Fibroblast of mammary gland (primary cell): ENCODE results near the gene IMPDH2.
A peak's percentile ranks its signal among the peaks of the same experiment; 100 is the strongest.

ENCODE experiments used
- DNase-seq: peaks from one replicate; pipeline ENCODE4 v3.0.0-alpha.2; 2010; ENCODE audit warnings: low read depth
- H3K4me3 ChIP-seq: 2 replicates; pipeline ENCODE4 v1.5.1; 2011; ENCODE audit warnings: low read depth, mild to moderate bottlenecking, low read length, moderate library complexity; ENCODE audit not compliant: control insufficient read depth
- TF ChIP-seq, protein P1 (sequence below): conservative IDR thresholded peaks from 2 replicates; pipeline ENCODE4 v1.5.1; 2011; ENCODE audit warnings: low read depth, low read length, inconsistent platforms; ENCODE audit not compliant: control insufficient read depth, insufficient read depth

Gene IMPDH2

DNA sequence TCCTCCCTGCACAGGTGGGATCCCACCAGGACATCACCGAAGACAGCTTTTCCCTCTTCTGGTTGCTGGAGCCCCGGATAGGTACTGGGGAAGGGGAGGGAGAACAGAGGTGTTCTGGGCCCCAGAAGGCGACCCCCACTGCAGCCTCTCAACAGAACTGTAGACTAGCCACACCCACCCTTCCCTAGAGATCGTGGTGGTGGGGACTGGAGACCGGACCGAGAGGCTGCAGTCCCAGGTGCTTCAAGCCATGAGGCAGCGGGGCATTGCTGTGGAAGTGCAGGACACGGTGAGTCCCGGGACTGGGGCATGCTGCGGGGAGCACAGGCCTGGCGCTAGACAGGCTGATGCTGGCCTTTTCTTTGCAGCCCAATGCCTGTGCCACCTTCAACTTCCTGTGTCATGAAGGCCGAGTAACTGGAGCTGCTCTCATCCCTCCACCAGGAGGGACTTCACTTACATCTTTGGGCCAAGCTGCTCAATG is 6.5 kb downstream of the IMPDH2 start:
- TF ChIP-seq, protein P1, sequence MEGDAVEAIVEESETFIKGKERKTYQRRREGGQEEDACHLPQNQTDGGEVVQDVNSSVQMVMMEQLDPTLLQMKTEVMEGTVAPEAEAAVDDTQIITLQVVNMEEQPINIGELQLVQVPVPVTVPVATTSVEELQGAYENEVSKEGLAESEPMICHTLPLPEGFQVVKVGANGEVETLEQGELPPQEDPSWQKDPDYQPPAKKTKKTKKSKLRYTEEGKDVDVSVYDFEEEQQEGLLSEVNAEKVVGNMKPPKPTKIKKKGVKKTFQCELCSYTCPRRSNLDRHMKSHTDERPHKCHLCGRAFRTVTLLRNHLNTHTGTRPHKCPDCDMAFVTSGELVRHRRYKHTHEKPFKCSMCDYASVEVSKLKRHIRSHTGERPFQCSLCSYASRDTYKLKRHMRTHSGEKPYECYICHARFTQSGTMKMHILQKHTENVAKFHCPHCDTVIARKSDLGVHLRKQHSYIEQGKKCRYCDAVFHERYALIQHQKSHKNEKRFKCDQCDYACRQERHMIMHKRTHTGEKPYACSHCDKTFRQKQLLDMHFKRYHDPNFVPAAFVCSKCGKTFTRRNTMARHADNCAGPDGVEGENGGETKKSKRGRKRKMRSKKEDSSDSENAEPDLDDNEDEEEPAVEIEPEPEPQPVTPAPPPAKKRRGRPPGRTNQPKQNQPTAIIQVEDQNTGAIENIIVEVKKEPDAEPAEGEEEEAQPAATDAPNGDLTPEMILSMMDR: no peak
- no peak for DNase-seq
- peak overlapping the region; percentile 81 for H3K4me3 ChIP-seq

DNA sequence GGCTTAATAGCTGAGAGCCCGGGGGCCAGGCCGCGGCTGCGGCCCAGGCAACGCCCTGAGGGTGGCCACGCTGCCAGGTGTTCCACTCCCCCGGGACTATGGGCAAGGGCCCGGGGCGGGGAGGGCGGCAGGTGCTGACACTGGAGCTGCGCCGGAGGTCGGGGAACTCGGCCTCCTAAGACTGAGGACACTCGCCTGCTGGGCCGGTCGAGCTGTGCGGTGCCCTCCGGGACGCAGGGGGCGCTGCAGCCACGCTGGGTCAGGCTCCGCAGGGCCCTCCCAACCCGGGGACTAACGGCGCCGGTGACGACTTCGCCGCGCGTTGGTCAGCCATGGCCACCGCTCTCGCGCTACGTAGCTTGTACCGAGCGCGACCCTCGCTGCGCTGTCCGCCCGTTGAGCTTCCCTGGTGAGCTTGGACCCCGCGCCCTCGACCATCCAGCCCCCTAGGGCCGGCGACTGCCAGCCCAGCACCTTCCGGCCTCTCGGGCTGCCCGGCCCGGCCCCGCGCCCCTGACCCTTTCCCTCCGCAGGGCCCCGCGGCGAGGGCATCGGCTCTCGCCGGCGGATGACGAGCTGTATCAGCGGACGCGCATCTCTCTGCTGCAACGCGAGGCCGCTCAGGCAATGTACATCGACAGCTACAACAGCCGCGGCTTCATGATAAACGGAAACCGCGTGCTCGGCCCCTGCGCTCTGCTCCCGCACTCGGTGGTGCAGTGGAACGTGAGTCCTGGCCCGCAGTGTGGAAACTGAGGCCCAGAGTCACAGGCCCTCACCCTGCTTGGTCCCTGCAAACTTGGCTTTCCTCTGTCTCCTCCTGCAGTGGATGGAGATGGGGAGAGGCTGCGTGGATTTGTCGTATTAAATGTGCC is 7.1 kb downstream of the IMPDH2 start, which contains the start of gene NDUFAF3:
Gene NDUFAF3, plus strand, starts transcription at position 309 of the 875 bp plus-strand sequence. Its CDS starts 24 bp downstream, at position 333.
- H3K4me3 ChIP-seq: peak within 1 kb of the TSS; percentile 81
- TF ChIP-seq, protein P1: peak; percentile 69
- DNase-seq: peak; percentile 92

DNA sequence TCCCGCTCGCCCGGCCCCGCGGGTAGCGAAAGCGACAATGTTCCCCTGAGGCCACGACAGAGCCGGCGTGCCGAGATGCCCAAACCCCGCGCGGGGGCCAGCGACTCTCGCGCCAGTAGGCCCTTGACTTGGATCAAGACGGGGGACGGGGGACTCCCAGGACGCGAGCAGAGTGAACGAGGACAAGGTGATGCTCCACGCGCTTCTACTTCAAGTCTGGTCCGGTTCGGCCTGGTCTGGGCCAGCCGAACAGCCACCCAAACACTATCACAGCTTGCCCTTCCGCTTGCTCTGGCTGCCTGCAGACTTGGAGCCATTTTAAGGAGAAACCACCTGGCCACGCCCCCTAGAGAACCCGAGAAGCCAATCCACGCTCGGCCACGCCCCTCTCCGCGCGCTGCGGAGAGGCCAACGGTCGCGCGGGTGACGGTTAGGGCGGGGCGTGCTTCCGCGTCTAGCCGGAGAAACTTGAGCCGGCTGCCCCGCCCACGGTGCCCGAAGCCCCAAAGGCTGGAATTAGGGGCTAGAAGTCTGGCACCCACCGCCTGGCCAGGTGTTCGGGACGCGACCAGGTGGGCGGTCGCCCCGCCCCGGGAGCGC is 7.9 kb downstream of the IMPDH2 start:
- TF ChIP-seq, protein P1: no peak
- H3K4me3 ChIP-seq: peak overlapping the region; percentile 81
- DNase-seq: peak; percentile 96

DNA sequence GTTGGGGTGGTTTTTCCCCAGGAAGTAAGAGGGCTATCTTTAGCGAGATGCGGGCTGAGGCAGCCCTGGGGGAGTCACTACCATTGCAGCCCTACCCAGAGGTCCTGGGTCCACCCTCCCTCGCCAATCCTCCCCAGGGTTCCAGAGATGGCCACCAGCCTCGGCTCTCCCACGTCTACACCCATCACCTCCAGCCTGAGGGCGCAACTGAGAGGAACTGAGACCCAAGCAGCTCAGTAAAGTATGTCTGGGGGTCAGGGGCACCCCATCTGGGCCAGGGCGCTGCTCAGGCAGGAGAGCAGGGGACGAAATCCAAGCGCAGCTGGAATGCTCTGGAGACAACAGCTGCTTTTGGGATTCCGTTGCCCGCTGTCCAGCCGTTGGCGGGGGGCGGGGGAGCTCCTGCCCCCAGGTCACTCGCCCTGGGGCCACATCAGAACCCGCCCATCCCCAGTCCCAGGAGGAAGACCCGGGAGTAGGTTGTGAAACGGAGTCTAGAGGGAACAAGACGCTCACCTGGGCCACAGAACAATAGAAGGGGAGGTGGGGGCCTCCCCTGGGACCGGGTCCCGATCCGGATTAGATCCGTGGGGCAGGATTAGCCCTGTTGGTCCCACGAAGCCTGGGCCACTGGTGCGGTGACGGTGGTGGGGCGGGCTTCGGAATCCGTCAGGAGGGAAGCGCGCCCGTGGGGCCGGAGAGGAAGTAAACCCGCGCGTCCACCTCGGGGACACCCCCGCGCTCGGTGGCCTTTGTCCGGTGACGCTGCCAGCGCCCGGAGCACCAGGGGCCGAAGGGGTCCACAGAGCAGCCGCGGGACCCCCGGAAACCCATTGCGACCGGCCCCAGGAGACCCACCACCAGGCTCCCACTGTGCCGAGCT is 8.6 kb downstream of the IMPDH2 start:
- no peak for DNase-seq
- TF ChIP-seq, protein P1: no peak
- H3K4me3 ChIP-seq: peak overlapping the region; percentile 81

DNA sequence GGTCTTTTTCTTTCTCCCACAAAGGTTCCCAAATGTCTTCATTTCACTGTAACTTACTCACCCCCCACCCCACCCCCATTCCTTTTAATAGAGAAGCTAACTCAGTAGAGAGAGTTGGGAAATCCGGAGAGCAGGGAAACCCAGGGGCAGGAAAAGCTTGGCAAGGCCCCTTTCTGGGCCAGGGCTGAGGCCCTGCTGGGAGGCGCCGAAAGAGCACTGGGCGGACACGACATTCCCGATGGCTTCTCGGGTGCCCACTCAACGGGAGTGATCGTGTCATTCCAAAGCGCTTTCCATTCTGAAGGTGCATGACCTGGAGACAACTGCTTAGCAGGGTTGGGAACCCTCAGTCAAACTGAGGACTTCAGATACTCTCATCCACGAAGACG is 9.3 kb downstream of the IMPDH2 start:
- peak overlapping the region; percentile 81 for H3K4me3 ChIP-seq
- TF ChIP-seq, protein P1: no peak
- peak; percentile 35 for DNase-seq

DNA sequence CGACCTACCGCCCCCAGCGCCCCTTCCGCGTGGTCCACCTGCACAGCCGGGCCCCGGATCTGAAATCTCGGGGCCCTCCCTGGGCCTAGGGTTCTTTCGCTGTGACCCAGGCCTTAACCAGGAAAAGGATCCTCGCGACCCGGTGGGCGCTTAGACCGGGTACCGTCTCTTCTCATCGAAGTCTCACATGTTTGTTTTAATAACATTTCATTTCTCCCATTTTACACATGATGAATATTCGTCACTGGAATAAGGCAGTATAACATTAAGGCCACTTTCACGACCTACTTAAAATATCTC is 10.5 kb downstream of the IMPDH2 start:
- DNase-seq: no peak
- TF ChIP-seq, protein P1: no peak
- peak overlapping the region; percentile 74 for H3K4me3 ChIP-seq
